Mesothelial cell of epicardium (in vitro differentiated cells): ENCODE results near the gene RABGGTA. TPM values are rescaled to one million over a fixed set of nuclear protein-coding genes. Genes with fewer than 3 reads are reported as not detected.
A peak's percentile ranks its signal among the peaks of the same experiment; 100 is the strongest.

Experiments used
- DNase-seq, 2 experiments: peaks; one replicate each; pipeline ENCODE4 v3.0.0; 2021; ENCODE audit warnings: low spot score in 2 of 2; ENCODE audit not compliant: unreplicated experiment in 2 of 2
- H3K27ac Mint-ChIP-seq: 2 replicates; pipeline ENCODE4 v1.8.0; 2021; ENCODE audit warnings: mixed read lengths
- H3K27me3 Mint-ChIP-seq: 2 replicates; pipeline ENCODE4 v1.8.0; 2021; ENCODE audit warnings: low read depth, mixed read lengths
- H3K36me3 Mint-ChIP-seq: 2 replicates; pipeline ENCODE4 v1.8.0; 2021; ENCODE audit warnings: mixed read lengths
- H3K4me1 Mint-ChIP-seq: 2 replicates; pipeline ENCODE4 v1.8.0; 2021; ENCODE audit warnings: mixed read lengths
- H3K4me3 Mint-ChIP-seq: 2 replicates; pipeline ENCODE4 v1.8.0; 2021; ENCODE audit warnings: mild to moderate bottlenecking, moderate library complexity, mixed read lengths
- H3K9me3 Mint-ChIP-seq: 2 replicates; pipeline ENCODE4 v1.8.0; 2021; ENCODE audit warnings: mixed read lengths
- total RNA-seq: library from RNA; stranded (reverse); gene quantifications from 3 replicates; pipeline ENCODE4 v1.2.1, GENCODE V29; 2021
- TF ChIP-seq, protein P1 (sequence below): fragments of 200-600 bp; sonication (generic); IDR thresholded peaks from one replicate; pipeline ENCODE4 v1.5.0; 2021; ENCODE audit warnings: antibody characterized with exemption; ENCODE audit not compliant: unreplicated experiment

The RABGGTA gene
- total RNA-seq, 1 donor from 2014 or later: 28.7 TPM

DNA sequence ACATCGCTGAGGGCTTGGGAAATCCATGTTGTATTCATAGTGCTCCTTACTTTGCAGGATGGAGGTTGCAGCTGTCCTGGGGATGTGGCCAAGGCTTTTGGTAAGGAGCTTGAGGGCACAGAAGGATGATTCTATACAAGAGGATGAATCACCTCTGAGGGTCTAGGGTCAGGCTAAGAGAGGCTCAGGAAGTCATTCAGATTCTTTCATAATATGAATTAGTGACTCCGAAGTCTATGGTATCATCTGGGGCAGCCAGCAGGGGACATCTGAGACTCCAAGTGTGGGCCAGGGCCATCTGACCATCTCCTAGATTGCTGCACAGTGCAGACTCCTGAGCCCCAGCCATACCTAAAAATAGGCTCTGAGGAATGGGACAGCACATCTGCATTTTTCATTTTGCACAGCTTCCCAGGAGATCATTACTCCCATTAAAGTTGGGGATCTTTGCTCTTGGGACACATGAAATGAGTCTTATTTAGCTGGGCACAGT lies 33.9 kb downstream of the RABGGTA start:
- H3K36me3 Mint-ChIP-seq: peaks cover 29% of the 10 kb centered on the region
- TF ChIP-seq, protein P1, sequence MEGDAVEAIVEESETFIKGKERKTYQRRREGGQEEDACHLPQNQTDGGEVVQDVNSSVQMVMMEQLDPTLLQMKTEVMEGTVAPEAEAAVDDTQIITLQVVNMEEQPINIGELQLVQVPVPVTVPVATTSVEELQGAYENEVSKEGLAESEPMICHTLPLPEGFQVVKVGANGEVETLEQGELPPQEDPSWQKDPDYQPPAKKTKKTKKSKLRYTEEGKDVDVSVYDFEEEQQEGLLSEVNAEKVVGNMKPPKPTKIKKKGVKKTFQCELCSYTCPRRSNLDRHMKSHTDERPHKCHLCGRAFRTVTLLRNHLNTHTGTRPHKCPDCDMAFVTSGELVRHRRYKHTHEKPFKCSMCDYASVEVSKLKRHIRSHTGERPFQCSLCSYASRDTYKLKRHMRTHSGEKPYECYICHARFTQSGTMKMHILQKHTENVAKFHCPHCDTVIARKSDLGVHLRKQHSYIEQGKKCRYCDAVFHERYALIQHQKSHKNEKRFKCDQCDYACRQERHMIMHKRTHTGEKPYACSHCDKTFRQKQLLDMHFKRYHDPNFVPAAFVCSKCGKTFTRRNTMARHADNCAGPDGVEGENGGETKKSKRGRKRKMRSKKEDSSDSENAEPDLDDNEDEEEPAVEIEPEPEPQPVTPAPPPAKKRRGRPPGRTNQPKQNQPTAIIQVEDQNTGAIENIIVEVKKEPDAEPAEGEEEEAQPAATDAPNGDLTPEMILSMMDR: no peak
- no peaks in the 10 kb centered on the region for H3K9me3 Mint-ChIP-seq
- H3K4me1 Mint-ChIP-seq: peaks cover 45% of the 10 kb centered on the region
- H3K27ac Mint-ChIP-seq: no peak overlapping the region
- no peak overlapping the region for H3K4me3 Mint-ChIP-seq
- H3K27me3 Mint-ChIP-seq: no peaks in the 10 kb centered on the region
- no peak for DNase-seq

DNA sequence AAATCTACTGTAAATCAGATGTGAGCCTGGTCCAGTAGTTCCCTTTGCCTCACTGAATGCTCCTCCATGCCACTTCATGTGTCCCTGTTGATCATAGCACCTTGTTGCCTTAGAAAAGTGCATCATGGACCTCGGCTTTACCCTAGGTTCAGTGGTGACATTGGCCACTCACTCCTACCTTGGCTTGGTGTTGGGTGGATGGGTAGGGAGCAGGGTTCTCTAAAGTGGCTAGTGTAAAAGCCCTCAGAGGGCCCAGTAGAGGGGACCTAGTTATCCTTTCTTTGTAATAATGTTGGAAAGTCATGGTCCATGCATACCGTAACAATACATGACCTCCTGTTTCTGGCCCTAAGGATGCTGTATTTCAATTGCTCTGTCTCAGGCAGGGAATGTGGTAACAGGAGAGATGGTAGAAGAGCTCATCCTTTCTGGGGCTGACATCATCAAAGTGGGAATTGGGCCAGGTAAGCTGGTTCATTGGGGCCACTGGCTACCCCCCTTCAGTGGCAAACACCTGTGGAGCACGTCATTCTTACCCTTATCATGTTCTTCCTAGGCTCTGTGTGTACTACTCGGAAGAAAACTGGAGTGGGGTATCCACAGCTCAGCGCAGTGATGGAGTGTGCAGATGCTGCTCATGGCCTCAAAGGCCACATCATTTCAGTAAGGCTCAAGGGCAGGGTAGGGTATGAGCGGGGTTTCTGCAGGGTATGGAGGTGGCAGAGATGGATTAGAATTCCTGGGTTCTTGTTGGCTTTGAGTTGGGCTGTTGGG lies 34.5 kb downstream of the RABGGTA start:
- Mint-ChIP-seq H3K27me3 (no peaks in the 10 kb centered on the region), H3K27ac (no peak overlapping the region), H3K4me1 (peaks cover 42% of the 10 kb centered on the region), H3K9me3 (no peaks in the 10 kb centered on the region), H3K4me3 (no peak overlapping the region), H3K36me3 (peaks cover 29% of the 10 kb centered on the region)
- no peak for DNase-seq
- TF ChIP-seq, protein P1: no peak

DNA sequence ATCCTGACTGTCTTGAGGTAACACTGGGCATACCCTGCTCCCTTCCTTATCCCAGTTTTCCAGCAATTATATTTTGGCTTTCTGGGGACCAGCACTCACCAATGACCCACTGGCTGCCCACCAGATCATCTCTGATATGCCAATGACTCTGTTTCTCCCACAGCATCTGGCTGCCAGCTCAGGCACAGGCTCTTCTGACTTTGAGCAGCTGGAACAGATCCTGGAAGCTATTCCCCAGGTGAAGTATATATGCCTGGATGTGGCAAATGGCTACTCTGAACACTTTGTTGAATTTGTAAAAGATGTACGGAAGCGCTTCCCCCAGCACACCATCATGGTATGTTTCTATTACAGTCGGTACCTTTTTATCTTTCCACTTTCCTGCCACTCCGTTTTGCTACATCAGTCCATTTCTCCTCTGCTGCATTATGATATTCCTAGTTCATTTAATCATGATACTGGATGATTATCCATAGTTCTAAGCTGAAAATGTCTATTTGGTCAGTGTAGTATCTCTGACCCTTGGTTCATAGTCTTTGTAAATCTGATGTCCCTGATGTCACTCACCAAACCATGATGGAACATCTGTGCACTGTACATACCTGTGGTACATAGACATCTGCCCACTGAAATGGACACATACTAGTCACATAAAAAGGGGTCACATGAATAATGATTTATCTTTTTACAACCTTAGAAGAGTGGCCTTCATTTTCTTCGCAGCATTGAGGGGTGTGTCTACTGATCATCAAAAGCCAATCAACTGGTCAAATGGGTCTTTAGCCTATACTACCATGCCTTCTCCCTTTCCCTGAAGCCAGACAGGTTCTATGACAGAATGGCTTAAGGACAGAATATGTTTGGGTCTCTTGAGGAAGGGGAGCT lies 35.4 kb downstream of the RABGGTA start:
- Mint-ChIP-seq H3K36me3 (peaks cover 29% of the 10 kb centered on the region), H3K27me3 (no peaks in the 10 kb centered on the region), H3K4me3 (no peak overlapping the region), H3K27ac (no peak overlapping the region), H3K4me1 (peaks cover 46% of the 10 kb centered on the region), H3K9me3 (no peaks in the 10 kb centered on the region)
- TF ChIP-seq, protein P1: no peak
- no peak for DNase-seq

DNA sequence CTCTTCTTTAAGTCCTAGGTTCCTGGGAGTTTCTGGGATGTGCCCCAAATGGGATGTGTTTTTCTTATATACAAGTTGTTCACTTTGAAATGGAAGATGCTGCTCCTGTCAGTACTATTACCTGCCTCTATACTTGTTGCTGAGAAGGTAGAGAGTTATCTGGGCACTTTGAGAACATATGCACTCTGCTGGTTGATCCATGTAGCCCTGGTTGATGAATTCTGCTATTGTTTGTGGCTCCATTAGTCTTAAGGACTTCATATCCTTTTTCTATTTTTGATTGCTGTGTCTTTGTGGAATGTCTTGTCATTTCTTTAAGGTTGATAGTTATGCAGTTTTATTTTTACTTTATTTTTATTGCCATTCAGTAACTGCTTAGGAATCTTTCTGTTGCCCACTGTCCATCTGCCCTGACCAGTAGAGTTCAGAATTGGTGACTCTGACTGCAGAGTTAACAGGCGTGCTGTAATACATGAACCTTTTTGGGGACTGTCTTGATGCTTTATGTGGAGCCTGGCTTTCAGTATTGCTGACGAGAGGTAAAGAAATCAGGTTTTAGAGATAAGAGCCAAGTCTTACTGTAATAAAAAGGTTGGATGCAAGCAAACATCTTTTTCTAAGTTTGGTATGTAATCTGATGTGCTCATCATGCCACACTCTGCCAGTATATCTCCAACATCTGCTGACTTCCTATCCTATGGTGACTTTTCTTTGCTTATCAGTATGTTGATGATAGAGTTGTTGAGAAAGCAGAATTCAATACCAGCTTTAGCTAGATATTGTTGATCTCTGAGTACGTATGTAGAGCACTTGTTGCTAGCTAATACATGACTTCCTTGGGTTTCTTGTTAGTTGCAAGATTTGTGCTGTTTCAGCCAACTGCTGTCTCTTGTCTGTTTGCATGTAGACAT lies 37.0 kb downstream of the RABGGTA start:
- TF ChIP-seq, protein P1: no peak
- H3K27ac Mint-ChIP-seq: peak overlapping the region; percentile 10
- DNase-seq: no peak
- peak overlapping the region; percentile 95 for H3K4me3 Mint-ChIP-seq
- H3K27me3 Mint-ChIP-seq: no peaks in the 10 kb centered on the region
- H3K4me1 Mint-ChIP-seq: peaks cover 36% of the 10 kb centered on the region
- H3K36me3 Mint-ChIP-seq: peaks cover 22% of the 10 kb centered on the region
- no peaks in the 10 kb centered on the region for H3K9me3 Mint-ChIP-seq

DNA sequence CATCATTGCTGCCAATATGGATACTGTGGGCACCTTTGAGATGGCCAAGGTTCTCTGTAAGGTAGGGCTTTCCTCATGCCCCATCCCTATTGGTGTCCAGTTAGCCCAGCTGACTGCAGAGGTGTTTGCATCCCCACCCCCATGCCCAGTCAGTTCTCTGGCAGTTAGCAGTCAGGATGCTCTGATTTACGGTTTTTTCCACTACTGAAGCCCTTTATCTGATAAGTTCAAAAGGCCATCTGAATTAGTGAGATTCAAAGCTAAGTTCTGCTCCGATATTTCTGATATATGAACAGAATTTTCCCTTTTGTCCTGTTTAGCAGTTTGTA lies 37.9 kb downstream of the RABGGTA start:
- Mint-ChIP-seq H3K36me3 (peaks cover 22% of the 10 kb centered on the region), H3K27me3 (no peaks in the 10 kb centered on the region), H3K27ac (peak overlapping the region; percentile 98), H3K9me3 (no peaks in the 10 kb centered on the region), H3K4me3 (peak overlapping the region; percentile 95), H3K4me1 (peaks cover 36% of the 10 kb centered on the region)
- TF ChIP-seq, protein P1: no peak
- no peak for DNase-seq
